Right atrium auricular region (tissue), 2 donors: Measurements from ENCODE around the gene ULK4. TPM values are rescaled to one million over a fixed set of nuclear protein-coding genes. Genes with fewer than 3 reads are reported as not detected.
A peak's percentile ranks its signal among the peaks of the same experiment; 100 is the strongest.

Source experiments
- DNase-seq: peaks from one replicate; pipeline ENCODE4 v3.0.0-alpha.2; 2019; ENCODE audit warnings: low spot score
- H3K27ac ChIP-seq, 2 donors: fragments of 200-600 bp; sonication (generic); 1 replicate in 1 of 2; 2 replicates in 1 of 2; pipeline ENCODE4 v1.5.1; 2016 to 2019
- H3K27me3 ChIP-seq, 2 donors: fragments of 200-600 bp; sonication (generic); one replicate each; pipeline versions ENCODE4 v1.5.1 to v1.6.0; 2017 to 2019
- H3K36me3 ChIP-seq: fragments of 200-600 bp; sonication (generic); one replicate; pipeline ENCODE4 v1.5.1; 2016
- H3K4me1 ChIP-seq, 2 donors: fragments of 200-600 bp; sonication (generic); one replicate each; pipeline versions ENCODE4 v1.5.1 to v1.6.0; 2017 to 2019
- H3K4me3 ChIP-seq, 2 donors: fragments of 200-600 bp; sonication (generic); 1 replicate in 1 of 2; 2 replicates in 1 of 2; pipeline ENCODE4 v1.5.1; 2017 to 2019; ENCODE audit warnings: mild to moderate bottlenecking in 1 of 2, moderate library complexity in 1 of 2
- H3K9me3 ChIP-seq, 2 donors: fragments of 200-600 bp; sonication (generic); one replicate each; pipeline ENCODE4 v1.5.1; 2019
- CTCF ChIP-seq, 2 donors: fragments of 200-600 bp; sonication (generic); IDR thresholded peaks; one replicate each; pipeline ENCODE4 v1.5.1; 2019; ENCODE audit warnings: antibody characterized with exemption in 2 of 2
- total RNA-seq, 2 donors: library from RNA; depleted of rRNA; stranded (reverse); fragments of >200 nt; gene quantifications; one replicate each; pipeline ENCODE4 v1.1.0, GENCODE V29; 2016

Gene ULK4
- total RNA-seq, 2 donors from 2014 or later, result 7.1 to 10.1 TPM

- Histone ChIP-seq H3K36me3 (no peaks in the 10 kb centered on the region), H3K27ac (no peak overlapping the region), H3K27me3 (no peaks in the 10 kb centered on the region), H3K4me1 (no peaks in the 10 kb centered on the region), H3K9me3 (no peaks in the 10 kb centered on the region), H3K4me3 (no peak overlapping the region)
- DNase-seq, result no peak
- no peak for TF ChIP-seq CTCF (IDR thresholded peaks at IDR 0.05)
Measured at GRCh38 chr3:41974223-41974622, 12.3 kb upstream of the ULK4 start.

GRCh38 chr3:41972802-41973201 is 10.9 kb upstream of the ULK4 start:
- H3K36me3 ChIP-seq, result no peaks in the 10 kb centered on the region
- H3K27ac ChIP-seq, result no peak overlapping the region
- no peak for DNase-seq
- H3K27me3 ChIP-seq, result no peaks in the 10 kb centered on the region
- no peaks in the 10 kb centered on the region for H3K9me3 ChIP-seq
- H3K4me3 ChIP-seq, result no peak overlapping the region
- no peaks in the 10 kb centered on the region for H3K4me1 ChIP-seq
- no peak for TF ChIP-seq CTCF (IDR thresholded peaks at IDR 0.05)

GRCh38 chr3:41966206-41966605 is 4.3 kb upstream of the ULK4 start:
- no peaks in the 10 kb centered on the region for H3K27me3 ChIP-seq
- TF ChIP-seq CTCF (IDR thresholded peaks at IDR 0.05), result no peak

GRCh38 chr3:41963823-41964222 is 1.9 kb upstream of the ULK4 start:
- H3K4me1 ChIP-seq, result peaks cover 0 to 12% of the 10 kb centered on the region in 2 donors
- no peaks in the 10 kb centered on the region for H3K9me3 ChIP-seq
- H3K27ac ChIP-seq, result no peak overlapping the region
- no peak for TF ChIP-seq CTCF (IDR thresholded peaks at IDR 0.05)
- H3K27me3 ChIP-seq, result no peaks in the 10 kb centered on the region
- no peak for DNase-seq
- H3K4me3 ChIP-seq, result no peak overlapping the region
- no peaks in the 10 kb centered on the region for H3K36me3 ChIP-seq

More at GRCh38 chr3:41966206-41966605, 4.3 kb upstream of the ULK4 start:
- H3K9me3 ChIP-seq, result no peaks in the 10 kb centered on the region
- no peak overlapping the region for H3K4me3 ChIP-seq
- no peak overlapping the region for H3K27ac ChIP-seq
- no peak for DNase-seq
- no peaks in the 10 kb centered on the region for H3K36me3 ChIP-seq
- peaks cover 0 to 6% of the 10 kb centered on the region in 2 donors for H3K4me1 ChIP-seq

- TF ChIP-seq CTCF (IDR thresholded peaks at IDR 0.05), result no peak
- peaks cover 0 to 12% of the 10 kb centered on the region in 2 donors for H3K4me1 ChIP-seq
- no peaks in the 10 kb centered on the region for H3K36me3 ChIP-seq
- peak overlapping the region; percentile 61 to 78 for H3K27ac ChIP-seq
- H3K9me3 ChIP-seq, result no peaks in the 10 kb centered on the region
- H3K27me3 ChIP-seq, result no peaks in the 10 kb centered on the region
- peak overlapping the region; percentile 77 to 95 for H3K4me3 ChIP-seq
- no peak for DNase-seq
Measured at GRCh38 chr3:41960826-41961750, 815 bp downstream of the ULK4 start.
